ENCODE results near the gene UIMC1.
A peak's percentile ranks its signal among the peaks of the same experiment; 100 is the strongest.
"Not testable (repeated sequence)": the region's sequence is repeated elsewhere in the genome, so short reads cannot be mapped to it uniquely, and the experiment has no call there.

Gene UIMC1

GRCh38 chr5:177006265-177006972 is at the start of gene UIMC1:
UIMC1 (minus strand) TSS chr5:177006779; CDS start chr5:176982615, 24,164 bp downstream.
- peak; percentile 94 for DNase-seq

GRCh38 chr5:177049285-177049684 is 42.7 kb upstream of the UIMC1 start:
- no peak for DNase-seq

GRCh38 chr5:177048531-177048930 is 42.0 kb upstream of the UIMC1 start:
- not testable (repeated sequence) for DNase-seq

GRCh38 chr5:177045631-177046030 is 39.1 kb upstream of the UIMC1 start:
- DNase-seq, result no peak

- DNase-seq, result no peak
Measured at GRCh38 chr5:177044641-177045040, 38.1 kb upstream of the UIMC1 start.

- DNase-seq, result no peak
Measured at GRCh38 chr5:177043958-177044357, 37.4 kb upstream of the UIMC1 start.

GRCh38 chr5:177043114-177043513 is 36.5 kb upstream of the UIMC1 start:
- DNase-seq, result no peak

- no peak for DNase-seq
Measured at GRCh38 chr5:177041936-177042335, 35.4 kb upstream of the UIMC1 start.

GRCh38 chr5:177040814-177041420 is 34.3 kb upstream of the UIMC1 start:
- no peak for DNase-seq

GRCh38 chr5:177036921-177037320 is 30.3 kb upstream of the UIMC1 start:
- no peak for DNase-seq

- no peak for DNase-seq
Measured at GRCh38 chr5:177036443-177036842, 29.9 kb upstream of the UIMC1 start.

- DNase-seq, result no peak
Measured at GRCh38 chr5:177035976-177036375, 29.4 kb upstream of the UIMC1 start.

- DNase-seq, result no peak
Measured at GRCh38 chr5:177029498-177029897, 22.9 kb upstream of the UIMC1 start.

- DNase-seq, result no peak
Measured at GRCh38 chr5:177027665-177028064, 21.1 kb upstream of the UIMC1 start.

- no peak for DNase-seq
Measured at GRCh38 chr5:177025101-177025601, 18.6 kb upstream of the UIMC1 start.

GRCh38 chr5:177024559-177024958 is 18.0 kb upstream of the UIMC1 start:
- no peak for DNase-seq

GRCh38 chr5:177023303-177023664 is 16.7 kb upstream of the UIMC1 start:
- peak; percentile 13 for DNase-seq

- peak; percentile 93 for DNase-seq
Measured at GRCh38 chr5:177022386-177023302, 16.1 kb upstream of the UIMC1 start, which contains the start of gene ZNF346. ZNF346 (plus strand) TSS chr5:177022696; CDS start chr5:177022739, 43 bp downstream.

GRCh38 chr5:177020033-177020432 is 13.5 kb upstream of the UIMC1 start:
- DNase-seq, result no peak

- no peak for DNase-seq
Measured at GRCh38 chr5:177018341-177018740, 11.8 kb upstream of the UIMC1 start.

- DNase-seq, result no peak
Measured at GRCh38 chr5:177015156-177015555, 8.6 kb upstream of the UIMC1 start.

- DNase-seq, result no peak
Measured at GRCh38 chr5:177010153-177010552, 3.6 kb upstream of the UIMC1 start.

GRCh38 chr5:177008716-177009115 is 2.1 kb upstream of the UIMC1 start:
- DNase-seq, result no peak
